Vagina (tissue), 2 donors: ENCODE results near the gene EML4. TPM values are rescaled to one million over a fixed set of nuclear protein-coding genes. Genes with fewer than 3 reads are reported as not detected.
"Not testable (repeated sequence)": the region's sequence is repeated elsewhere in the genome, so short reads cannot be mapped to it uniquely, and the experiment has no call there.

Experiments used
- DNase-seq, 2 donors: peaks; one replicate each; pipeline ENCODE4 v3.0.0-alpha.2; 2017; ENCODE audit errors: extremely low spot score in 2 of 2
- H3K27ac ChIP-seq: fragments of 200-600 bp; sonication (generic); one replicate; pipeline ENCODE4 v1.5.1; 2019
- H3K27me3 ChIP-seq: fragments of 200-600 bp; sonication (generic); one replicate; pipeline ENCODE4 v1.5.1; 2019
- H3K36me3 ChIP-seq, 2 donors: fragments of 200-600 bp; sonication (generic); one replicate each; pipeline ENCODE4 v1.5.1; 2017 to 2019
- H3K4me1 ChIP-seq: fragments of 200-600 bp; sonication (generic); one replicate; pipeline ENCODE4 v1.5.1; 2019
- H3K4me3 ChIP-seq, 2 donors: fragments of 200-600 bp; sonication (generic); 1 replicate in 1 of 2; 2 replicates in 1 of 2; pipeline ENCODE4 v1.5.1; 2016 to 2019
- H3K9me3 ChIP-seq: fragments of 200-600 bp; sonication (generic); one replicate; pipeline ENCODE4 v1.5.1; 2019
- CTCF ChIP-seq, 3 experiments: fragments of 450-650 bp in 2 of 3; fragments of 200-600 bp in 1 of 3; sonication (generic) in 1 of 3; IDR thresholded peaks; one replicate each; pipeline ENCODE4 v1.5.1; 2017 to 2019; ENCODE audit warnings: antibody characterized with exemption in 3 of 3, mild to moderate bottlenecking in 2 of 3, moderate library complexity in 2 of 3
- POLR2A ChIP-seq, 2 donors: fragments of 450-650 bp; IDR thresholded peaks; one replicate each; pipeline ENCODE4 v1.6.1; 2017; ENCODE audit warnings: antibody characterized with exemption in 2 of 2, mild to moderate bottlenecking in 2 of 2, moderate library complexity in 2 of 2
- POLR2AphosphoS5 ChIP-seq, 2 donors: sonication (generic); formaldehyde crosslinking; IDR thresholded peaks; one replicate each; pipeline ENCODE4 v1.9.0; 2017; ENCODE audit warnings: antibody characterized with exemption in 2 of 2, mild to moderate bottlenecking in 2 of 2, low read depth in 1 of 2; ENCODE audit not compliant: insufficient read depth in 1 of 2
- intact Hi-C: fragments of 100-400 bp; cut with DNase I; formaldehyde crosslinking; loops from one replicate; pipeline ENCODE4 v1.15.1; 2023
- total RNA-seq: library from RNA; depleted of rRNA; stranded (reverse); fragments of >200 nt; gene quantifications from one replicate; pipeline ENCODE4 v1.2.3, GENCODE V29; 2016

Gene EML4
- total RNA-seq, 1 donor from 2014 or later: 26.0 TPM

GRCh38 chr2:42371611-42372473, 202.7 kb downstream of the EML4 start:
- H3K4me3 ChIP-seq: no peak overlapping the region
- H3K4me1 ChIP-seq: peaks cover 20% of the 10 kb centered on the region
- intact Hi-C loops: no loop called here
- no peak overlapping the region for H3K27ac ChIP-seq
- H3K36me3 ChIP-seq: no peaks in the 10 kb centered on the region
- TF ChIP-seq POLR2AphosphoS5 (IDR thresholded peaks at IDR 0.05; ENCODE audit: insufficient read depth in 1 of 2, low read depth in 1 of 2) (peak in 1 of 2 donors; percentile 25), POLR2A (IDR thresholded peaks at IDR 0.05) (no peak)
- no peaks in the 10 kb centered on the region for H3K27me3 ChIP-seq
- DNase-seq: no peak
- no peaks in the 10 kb centered on the region for H3K9me3 ChIP-seq

- no peak for TF ChIP-seq POLR2A (IDR thresholded peaks at IDR 0.05)
- TF ChIP-seq CTCF (IDR thresholded peaks at IDR 0.05): no peak
- TF ChIP-seq POLR2AphosphoS5 (IDR thresholded peaks at IDR 0.05; ENCODE audit: insufficient read depth in 1 of 2, low read depth in 1 of 2): no peak
- Histone ChIP-seq H3K27ac (no peak overlapping the region), H3K4me1 (peaks cover 14% of the 10 kb centered on the region)
Observed at GRCh38 chr2:42372474-42373200, 203.5 kb downstream of the EML4 start.

GRCh38 chr2:42376758-42377157, 207.6 kb downstream of the EML4 start:
- DNase-seq: no peak
- no peak overlapping the region for H3K4me3 ChIP-seq
- no peak for TF ChIP-seq CTCF (IDR thresholded peaks at IDR 0.05)
- TF ChIP-seq POLR2A (IDR thresholded peaks at IDR 0.05): no peak
- TF ChIP-seq POLR2AphosphoS5 (IDR thresholded peaks at IDR 0.05; ENCODE audit: insufficient read depth in 1 of 2, low read depth in 1 of 2): no peak
- intact Hi-C loops: no loop called here
- H3K36me3 ChIP-seq: no peaks in the 10 kb centered on the region
- H3K27ac ChIP-seq: no peak overlapping the region
- no peaks in the 10 kb centered on the region for H3K27me3 ChIP-seq
- H3K4me1 ChIP-seq: peaks cover 7% of the 10 kb centered on the region
- H3K9me3 ChIP-seq: no peaks in the 10 kb centered on the region

More at GRCh38 chr2:42372474-42373200, 203.5 kb downstream of the EML4 start:
- Histone ChIP-seq H3K9me3 (no peaks in the 10 kb centered on the region), H3K36me3 (no peaks in the 10 kb centered on the region), H3K27me3 (no peaks in the 10 kb centered on the region), H3K4me3 (no peak overlapping the region)
- intact Hi-C loops: no loop called here
- peak in 1 of 2 donors; percentile 44 for DNase-seq

- H3K27ac ChIP-seq: no peak overlapping the region
- no peak for TF ChIP-seq CTCF (IDR thresholded peaks at IDR 0.05)
- no peak for TF ChIP-seq POLR2A (IDR thresholded peaks at IDR 0.05)
- TF ChIP-seq POLR2AphosphoS5 (IDR thresholded peaks at IDR 0.05; ENCODE audit: insufficient read depth in 1 of 2, low read depth in 1 of 2): no peak
- DNase-seq: no peak
- no peak overlapping the region for H3K4me3 ChIP-seq
- no peaks in the 10 kb centered on the region for H3K27me3 ChIP-seq
- H3K36me3 ChIP-seq: no peaks in the 10 kb centered on the region
- intact Hi-C loops: no loop called here
- no peaks in the 10 kb centered on the region for H3K9me3 ChIP-seq
- no peaks in the 10 kb centered on the region for H3K4me1 ChIP-seq
Observed at GRCh38 chr2:42378415-42378814, 209.3 kb downstream of the EML4 start.

GRCh38 chr2:42380026-42380425, 210.9 kb downstream of the EML4 start:
- H3K27ac ChIP-seq, H3K9me3 ChIP-seq, intact Hi-C loops, H3K36me3 ChIP-seq, H3K4me1 ChIP-seq, DNase-seq, H3K27me3 ChIP-seq, H3K4me3 ChIP-seq: not testable (repeated sequence)

- Histone ChIP-seq H3K27me3 (no peaks in the 10 kb centered on the region), H3K4me3 (no peak overlapping the region), H3K4me1 (no peaks in the 10 kb centered on the region), H3K27ac (no peak overlapping the region), H3K9me3 (no peaks in the 10 kb centered on the region), H3K36me3 (no peaks in the 10 kb centered on the region)
- DNase-seq: no peak
- TF ChIP-seq CTCF (IDR thresholded peaks at IDR 0.05) (no peak), POLR2AphosphoS5 (IDR thresholded peaks at IDR 0.05; ENCODE audit: insufficient read depth in 1 of 2, low read depth in 1 of 2) (no peak), POLR2A (IDR thresholded peaks at IDR 0.05) (no peak)
- intact Hi-C loops: no loop called here
Observed at GRCh38 chr2:42382144-42382543, 213.0 kb downstream of the EML4 start.
